ENCODE measurements around the gene TAB2. TPM values are rescaled to one million over a fixed set of nuclear protein-coding genes. Genes with fewer than 3 reads are reported as not detected.
A peak's percentile ranks its signal among the peaks of the same experiment; 100 is the strongest.

The TAB2 gene
- total RNA-seq, result 65.8 TPM
- long read RNA-seq, full-length matches to known transcripts, result 5 of 27 reads
- long read RNA-seq, partial matches to known transcripts, result 19 of 27 reads
- long read RNA-seq, other reads (novel, unspliced or antisense), result 3 of 27 reads

DNA sequence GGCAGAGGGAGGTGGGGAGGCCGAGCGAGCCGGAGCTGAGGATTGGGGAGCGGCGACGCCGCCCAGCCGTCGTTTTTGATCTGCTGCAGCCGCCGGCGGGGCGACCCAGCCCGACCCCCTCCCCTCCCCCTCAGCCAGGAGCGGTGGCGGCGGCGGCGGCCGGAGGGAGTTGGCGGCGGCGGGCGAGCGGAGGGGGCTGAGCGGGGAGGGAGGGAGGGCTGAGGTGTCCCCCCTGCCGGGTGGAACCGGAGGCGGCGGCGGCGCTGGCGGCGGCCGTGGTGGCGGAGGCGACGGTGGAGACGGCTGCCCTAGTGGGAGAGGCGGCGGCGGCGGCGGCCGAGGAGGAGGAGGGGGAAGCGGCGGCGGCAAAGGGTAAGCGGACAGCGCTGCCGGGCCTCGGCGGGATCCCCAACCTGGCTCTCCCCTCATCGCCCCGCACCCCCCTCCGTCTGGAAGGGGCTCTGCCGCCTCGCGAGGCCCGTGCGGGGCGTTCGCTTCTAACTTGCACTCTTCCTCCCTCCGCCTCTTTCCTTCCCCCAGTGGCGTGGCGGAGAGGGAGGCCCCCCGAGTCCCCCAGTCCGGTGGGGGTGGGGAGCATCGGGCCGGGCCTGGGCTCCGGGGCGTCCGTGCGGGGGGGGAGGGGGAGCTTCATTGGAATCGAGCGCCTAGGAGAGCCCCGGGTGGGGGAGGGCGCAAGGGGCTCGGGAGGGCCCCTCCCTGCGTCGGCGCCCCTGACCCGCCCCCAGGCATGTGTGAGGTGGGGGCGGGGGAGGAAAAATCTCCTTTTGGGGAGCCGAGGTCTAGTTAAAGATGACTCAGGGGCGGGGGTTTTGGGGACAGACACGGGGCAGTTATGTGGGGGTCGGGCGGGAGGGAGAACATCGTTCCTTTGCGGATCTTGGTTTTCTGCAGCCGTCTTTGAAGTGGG is at the start of gene TAB2:
TAB2 (plus strand) TSS at position 69 of the 928 bp plus-strand sequence. CDS start 52,286 bp downstream, outside the sequence.
- DNase-seq (peak; percentile 77), ATAC-seq (peak; percentile 73)
- Histone ChIP-seq H3K4me3 (peak within 1 kb of the TSS; percentile 97), H3K4me1 (peaks cover 41% of the 10 kb centered on the region), H3K9me3 (no peaks in the 10 kb centered on the region), H3K36me3 (no peaks in the 10 kb centered on the region), H3K27me3 (no peaks in the 10 kb centered on the region), H3K27ac (peak within 1 kb of the TSS; percentile 97)
- TF ChIP-seq, protein P1, sequence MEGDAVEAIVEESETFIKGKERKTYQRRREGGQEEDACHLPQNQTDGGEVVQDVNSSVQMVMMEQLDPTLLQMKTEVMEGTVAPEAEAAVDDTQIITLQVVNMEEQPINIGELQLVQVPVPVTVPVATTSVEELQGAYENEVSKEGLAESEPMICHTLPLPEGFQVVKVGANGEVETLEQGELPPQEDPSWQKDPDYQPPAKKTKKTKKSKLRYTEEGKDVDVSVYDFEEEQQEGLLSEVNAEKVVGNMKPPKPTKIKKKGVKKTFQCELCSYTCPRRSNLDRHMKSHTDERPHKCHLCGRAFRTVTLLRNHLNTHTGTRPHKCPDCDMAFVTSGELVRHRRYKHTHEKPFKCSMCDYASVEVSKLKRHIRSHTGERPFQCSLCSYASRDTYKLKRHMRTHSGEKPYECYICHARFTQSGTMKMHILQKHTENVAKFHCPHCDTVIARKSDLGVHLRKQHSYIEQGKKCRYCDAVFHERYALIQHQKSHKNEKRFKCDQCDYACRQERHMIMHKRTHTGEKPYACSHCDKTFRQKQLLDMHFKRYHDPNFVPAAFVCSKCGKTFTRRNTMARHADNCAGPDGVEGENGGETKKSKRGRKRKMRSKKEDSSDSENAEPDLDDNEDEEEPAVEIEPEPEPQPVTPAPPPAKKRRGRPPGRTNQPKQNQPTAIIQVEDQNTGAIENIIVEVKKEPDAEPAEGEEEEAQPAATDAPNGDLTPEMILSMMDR (IDR thresholded peaks at IDR 0.05), result no peak
- intact Hi-C loops (cut with DNase I), result no loop called here

GRCh38 chr6:149268146-149268545 is 49.4 kb upstream of the TAB2 start:
- Histone ChIP-seq H3K4me1 (no peaks in the 10 kb centered on the region), H3K9me3 (no peaks in the 10 kb centered on the region), H3K27ac (no peak overlapping the region), H3K27me3 (no peaks in the 10 kb centered on the region), H3K36me3 (no peaks in the 10 kb centered on the region), H3K4me3 (no peak overlapping the region)
- TF ChIP-seq, protein P1 (IDR thresholded peaks at IDR 0.05), result no peak
- no peak for DNase-seq
- no peak for ATAC-seq
- intact Hi-C loops (cut with DNase I), result no loop called here

DNA sequence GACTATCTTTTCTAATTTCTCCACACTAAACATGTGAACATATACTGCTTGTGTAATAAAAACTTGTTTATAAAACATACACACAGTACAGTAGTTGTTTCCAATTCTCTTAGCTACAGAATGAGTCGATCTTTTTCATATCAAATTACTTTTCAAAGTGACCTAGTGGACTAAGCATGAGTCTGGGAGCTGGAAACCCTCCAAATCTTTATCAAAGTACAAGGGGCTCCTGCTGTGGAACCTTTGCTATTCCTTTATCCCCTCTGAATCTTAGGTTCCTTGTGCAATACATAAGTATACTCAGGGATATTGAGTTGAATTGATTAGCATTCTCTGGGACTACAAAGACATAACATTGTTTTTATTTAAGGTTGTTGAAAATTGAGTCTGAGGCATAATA is 48.7 kb upstream of the TAB2 start:
- H3K27me3 ChIP-seq, result no peaks in the 10 kb centered on the region
- TF ChIP-seq, protein P1 (IDR thresholded peaks at IDR 0.05), result no peak
- intact Hi-C loops (cut with DNase I), result no loop called here
- no peak overlapping the region for H3K4me3 ChIP-seq
- H3K4me1 ChIP-seq, result no peaks in the 10 kb centered on the region
- no peaks in the 10 kb centered on the region for H3K36me3 ChIP-seq
- no peaks in the 10 kb centered on the region for H3K9me3 ChIP-seq
- no peak for ATAC-seq
- DNase-seq, result no peak
- H3K27ac ChIP-seq, result no peak overlapping the region

DNA sequence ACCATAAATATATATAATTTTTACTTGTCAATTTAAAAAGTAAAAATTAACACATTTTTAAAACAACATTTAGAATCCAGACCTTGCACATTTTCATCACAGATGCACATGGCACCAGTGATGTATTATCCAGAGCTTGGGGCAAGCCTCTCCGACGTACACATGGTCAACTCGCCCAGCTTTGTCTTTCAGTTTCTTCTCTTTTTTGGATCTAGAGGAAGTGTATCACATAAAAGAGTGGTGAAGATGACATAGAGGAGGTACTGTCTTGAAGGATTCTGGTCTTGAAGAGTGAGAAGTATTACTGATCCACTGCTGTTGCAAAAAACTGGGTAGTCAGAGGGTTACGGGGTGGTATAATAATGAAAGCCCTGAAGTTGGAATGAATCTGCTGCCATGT is 46.9 kb upstream of the TAB2 start:
- no peaks in the 10 kb centered on the region for H3K9me3 ChIP-seq
- H3K27ac ChIP-seq, result no peak overlapping the region
- intact Hi-C loops (cut with DNase I), result no loop called here
- ATAC-seq (peak; percentile 7), DNase-seq (no peak)
- H3K36me3 ChIP-seq, result no peaks in the 10 kb centered on the region
- no peak overlapping the region for H3K4me3 ChIP-seq
- H3K4me1 ChIP-seq, result no peaks in the 10 kb centered on the region
- H3K27me3 ChIP-seq, result no peaks in the 10 kb centered on the region
- TF ChIP-seq, protein P1 (IDR thresholded peaks at IDR 0.05), result no peak

GRCh38 chr6:149271348-149272340 is 45.9 kb upstream of the TAB2 start:
- Histone ChIP-seq H3K4me1 (no peaks in the 10 kb centered on the region), H3K36me3 (no peaks in the 10 kb centered on the region), H3K27ac (no peak overlapping the region), H3K27me3 (no peaks in the 10 kb centered on the region), H3K9me3 (no peaks in the 10 kb centered on the region), H3K4me3 (no peak overlapping the region)
- intact Hi-C loops (cut with DNase I), result no loop called here
- peak; percentile 86 for ATAC-seq
- no peak for DNase-seq
- TF ChIP-seq, protein P1 (IDR thresholded peaks at IDR 0.05), result no peak

Data from upper lobe of right lung (tissue), 1 donor.